Type B pancreatic cell (in vitro differentiated cells): ENCODE results near the gene AGL. TPM values are rescaled to one million over a fixed set of nuclear protein-coding genes. Genes with fewer than 3 reads are reported as not detected.

Source experiments
- DNase-seq: peaks from one replicate; pipeline ENCODE4 v3.0.0; 2021; ENCODE audit warnings: mixed read lengths; ENCODE audit not compliant: unreplicated experiment; ENCODE audit errors: extremely low spot score
- H3K27ac Mint-ChIP-seq: 2 replicates; pipeline ENCODE4 v1.8.0; 2021; ENCODE audit warnings: mild to moderate bottlenecking, mixed read lengths
- H3K27me3 Mint-ChIP-seq: 2 replicates; pipeline ENCODE4 v1.8.0; 2021; ENCODE audit warnings: mixed read lengths
- H3K36me3 Mint-ChIP-seq: 2 replicates; pipeline ENCODE4 v1.8.0; 2021; ENCODE audit warnings: mixed read lengths
- H3K4me1 Mint-ChIP-seq: one replicate; pipeline ENCODE4 v1.8.0; 2021; ENCODE audit warnings: mixed read lengths; ENCODE audit not compliant: unreplicated experiment
- H3K4me3 Mint-ChIP-seq: 2 replicates; pipeline ENCODE4 v1.8.0; 2021; ENCODE audit warnings: mild to moderate bottlenecking, mixed read lengths
- H3K9me3 Mint-ChIP-seq: 2 replicates; pipeline ENCODE4 v1.8.0; 2021; ENCODE audit warnings: mixed read lengths
- CTCF ChIP-seq: fragments of 200-600 bp; sonication (generic); conservative IDR thresholded peaks from 2 replicates; pipeline ENCODE4 v1.5.0; 2021; ENCODE audit warnings: antibody characterized with exemption, mild to moderate bottlenecking
- long read RNA-seq: library from polyadenylated mRNA; unstranded; transcript quantifications from one replicate; pipeline ENCODE4 v2.0.0, GENCODE V29; 2020
- total RNA-seq: library from RNA; stranded (reverse); gene quantifications from 2 replicates; pipeline ENCODE4 v1.2.1, GENCODE V29; 2021; ENCODE audit warnings: low replicate concordance

AGL gene
- total RNA-seq = 17.8 and 24.4 TPM in 2 replicates
- long read RNA-seq, partial matches to known transcripts = 13 of 18 reads
- long read RNA-seq, other reads (novel, unspliced or antisense) = 5 of 18 reads

- H3K36me3 Mint-ChIP-seq = peaks cover 8% of the 10 kb centered on the region
- no peaks in the 10 kb centered on the region for H3K27me3 Mint-ChIP-seq
- H3K9me3 Mint-ChIP-seq = no peaks in the 10 kb centered on the region
- H3K4me1 Mint-ChIP-seq = peaks cover 16% of the 10 kb centered on the region
- H3K4me3 Mint-ChIP-seq = peak within 1 kb of the TSS; percentile 97
- peak; percentile 89 for DNase-seq
- no peak for TF ChIP-seq CTCF
- H3K27ac Mint-ChIP-seq = peak within 1 kb of the TSS; percentile 96
Observed at GRCh38 chr1:99849744-99850458, at the start of gene AGL. AGL (plus strand) TSS chr1:99850361; CDS start chr1:99851043, 682 bp downstream.

GRCh38 chr1:99801584-99801983 is 48.6 kb upstream of the AGL start:
- TF ChIP-seq CTCF = no peak
- H3K9me3 Mint-ChIP-seq = no peaks in the 10 kb centered on the region
- H3K4me1 Mint-ChIP-seq = no peaks in the 10 kb centered on the region
- no peaks in the 10 kb centered on the region for H3K36me3 Mint-ChIP-seq
- no peak overlapping the region for H3K4me3 Mint-ChIP-seq
- no peak overlapping the region for H3K27ac Mint-ChIP-seq
- no peak for DNase-seq
- peaks cover 5% of the 10 kb centered on the region for H3K27me3 Mint-ChIP-seq

GRCh38 chr1:99806882-99807281 is 43.3 kb upstream of the AGL start:
- no peak for DNase-seq
- no peak overlapping the region for H3K4me3 Mint-ChIP-seq
- no peaks in the 10 kb centered on the region for H3K27me3 Mint-ChIP-seq
- TF ChIP-seq CTCF = no peak
- H3K4me1 Mint-ChIP-seq = peaks cover 7% of the 10 kb centered on the region
- H3K36me3 Mint-ChIP-seq = no peaks in the 10 kb centered on the region
- no peaks in the 10 kb centered on the region for H3K9me3 Mint-ChIP-seq
- H3K27ac Mint-ChIP-seq = no peak overlapping the region

GRCh38 chr1:99808391-99809115 is 41.6 kb upstream of the AGL start:
- DNase-seq = no peak
- no peaks in the 10 kb centered on the region for H3K36me3 Mint-ChIP-seq
- H3K4me1 Mint-ChIP-seq = peaks cover 7% of the 10 kb centered on the region
- TF ChIP-seq CTCF = peak; percentile 83
- no peaks in the 10 kb centered on the region for H3K27me3 Mint-ChIP-seq
- no peaks in the 10 kb centered on the region for H3K9me3 Mint-ChIP-seq
- H3K27ac Mint-ChIP-seq = peak overlapping the region; percentile 40
- peak overlapping the region; percentile 19 for H3K4me3 Mint-ChIP-seq

GRCh38 chr1:99811075-99811474 is 39.1 kb upstream of the AGL start:
- H3K9me3 Mint-ChIP-seq = no peaks in the 10 kb centered on the region
- H3K27ac Mint-ChIP-seq = no peak overlapping the region

More at GRCh38 chr1:99811075-99811474, 39.1 kb upstream of the AGL start:
- DNase-seq = no peak
- no peaks in the 10 kb centered on the region for H3K36me3 Mint-ChIP-seq
- no peaks in the 10 kb centered on the region for H3K27me3 Mint-ChIP-seq
- no peak overlapping the region for H3K4me3 Mint-ChIP-seq
- no peak for TF ChIP-seq CTCF
- peaks cover 7% of the 10 kb centered on the region for H3K4me1 Mint-ChIP-seq
